MG63 (cell line): ENCODE measurements around the gene LENG8. TPM values are rescaled to one million over a fixed set of nuclear protein-coding genes. Genes with fewer than 3 reads are reported as not detected.
"Not testable (repeated sequence)": the region's sequence is repeated elsewhere in the genome, so short reads cannot be mapped to it uniquely, and the experiment has no call there.

Source experiments
- DNase-seq: peaks from one replicate; pipeline ENCODE4 v3.0.0-alpha.2; 2020
- H3K27me3 ChIP-seq: fragments of 250-450 bp; sonication (Bioruptor Pico); 2 replicates; pipeline ENCODE4 v1.5.1; 2020; ENCODE audit warnings: mild to moderate bottlenecking, moderate library complexity
- H3K36me3 ChIP-seq: fragments of 250-450 bp; sonication (Bioruptor Pico); 2 replicates; pipeline ENCODE4 v1.5.1; 2020; ENCODE audit warnings: mild to moderate bottlenecking, moderate library complexity
- H3K4me3 ChIP-seq: fragments of 250-450 bp; sonication (Bioruptor Pico); 2 replicates; pipeline ENCODE4 v1.5.1; 2020; ENCODE audit warnings: mild to moderate bottlenecking, moderate library complexity
- H3K9me3 ChIP-seq: fragments of 250-450 bp; sonication (Bioruptor Pico); 2 replicates; pipeline ENCODE4 v1.5.1; 2020; ENCODE audit warnings: mild to moderate bottlenecking, moderate library complexity
- total RNA-seq: library from RNA; depleted of rRNA; stranded (reverse); fragments of >200 nt; shearing (Covaris generic); gene quantifications from 2 replicates; pipeline ENCODE4 v1.2.3, GENCODE V29; 2014; ENCODE audit warnings: low replicate concordance

LENG8 gene
- total RNA-seq, 1 experiment from 2014 or later = 6.6 TPM

GRCh38 chr19:54432144-54432738, 16.8 kb upstream of the LENG8 start:
- Histone ChIP-seq H3K4me3 (no peak overlapping the region), H3K27me3 (peaks cover 51% of the 10 kb centered on the region), H3K36me3 (no peaks in the 10 kb centered on the region), H3K9me3 (no peaks in the 10 kb centered on the region)
- no peak for DNase-seq

GRCh38 chr19:54433697-54434096, 15.3 kb upstream of the LENG8 start:
- Histone ChIP-seq H3K4me3 (no peak overlapping the region), H3K9me3 (no peaks in the 10 kb centered on the region), H3K27me3 (peaks cover 48% of the 10 kb centered on the region), H3K36me3 (peaks cover 5% of the 10 kb centered on the region)
- DNase-seq = no peak

- no peak for DNase-seq
- Histone ChIP-seq H3K27me3 (peaks cover 47% of the 10 kb centered on the region), H3K9me3 (no peaks in the 10 kb centered on the region), H3K36me3 (peaks cover 5% of the 10 kb centered on the region), H3K4me3 (no peak overlapping the region)
These were observed 14.7 kb upstream of the LENG8 start for GRCh38 chr19:54434112-54434872.

GRCh38 chr19:54434873-54435214, 14.2 kb upstream of the LENG8 start:
- Histone ChIP-seq H3K9me3 (no peaks in the 10 kb centered on the region), H3K36me3 (peaks cover 5% of the 10 kb centered on the region), H3K27me3 (peaks cover 44% of the 10 kb centered on the region), H3K4me3 (no peak overlapping the region)
- DNase-seq = no peak

- Histone ChIP-seq H3K36me3 (peaks cover 6% of the 10 kb centered on the region), H3K9me3 (no peaks in the 10 kb centered on the region), H3K4me3 (no peak overlapping the region), H3K27me3 (peaks cover 38% of the 10 kb centered on the region)
- no peak for DNase-seq
These were observed 13.4 kb upstream of the LENG8 start for GRCh38 chr19:54435551-54436016.

GRCh38 chr19:54436031-54436523, 12.9 kb upstream of the LENG8 start:
- Histone ChIP-seq H3K27me3 (peaks cover 33% of the 10 kb centered on the region), H3K36me3 (peaks cover 11% of the 10 kb centered on the region), H3K9me3 (no peaks in the 10 kb centered on the region), H3K4me3 (no peak overlapping the region)
- DNase-seq = no peak

- no peak overlapping the region for H3K4me3 ChIP-seq
- no peak for DNase-seq
- peaks cover 11% of the 10 kb centered on the region for H3K36me3 ChIP-seq
- H3K9me3 ChIP-seq = no peaks in the 10 kb centered on the region
- peaks cover 28% of the 10 kb centered on the region for H3K27me3 ChIP-seq
These were observed 12.3 kb upstream of the LENG8 start for GRCh38 chr19:54436628-54437252.

- peak; percentile 41 for DNase-seq
- Histone ChIP-seq H3K4me3 (no peak overlapping the region), H3K36me3 (peaks cover 28% of the 10 kb centered on the region), H3K9me3 (no peaks in the 10 kb centered on the region), H3K27me3 (peaks cover 6% of the 10 kb centered on the region)
These were observed 9.7 kb upstream of the LENG8 start for GRCh38 chr19:54439174-54439851.

GRCh38 chr19:54440641-54441040, 8.4 kb upstream of the LENG8 start:
- Histone ChIP-seq H3K4me3 (no peak overlapping the region), H3K27me3 (no peaks in the 10 kb centered on the region), H3K36me3 (peaks cover 38% of the 10 kb centered on the region)

GRCh38 chr19:54444737-54445136, 4.3 kb upstream of the LENG8 start:
- Histone ChIP-seq H3K36me3 (peaks cover 51% of the 10 kb centered on the region), H3K4me3 (no peak overlapping the region), H3K27me3 (no peaks in the 10 kb centered on the region), H3K9me3 (no peaks in the 10 kb centered on the region)
- DNase-seq = no peak

More at GRCh38 chr19:54440641-54441040, 8.4 kb upstream of the LENG8 start:
- no peak for DNase-seq
- no peaks in the 10 kb centered on the region for H3K9me3 ChIP-seq

GRCh38 chr19:54446349-54446748, 2.6 kb upstream of the LENG8 start:
- not testable (repeated sequence) for H3K4me3 ChIP-seq, DNase-seq, H3K9me3 ChIP-seq, H3K27me3 ChIP-seq
- peaks cover 59% of the 10 kb centered on the region for H3K36me3 ChIP-seq

- peak; percentile 66 for DNase-seq
- Histone ChIP-seq H3K4me3 (peak overlapping the region; percentile 82), H3K9me3 (no peaks in the 10 kb centered on the region), H3K36me3 (peaks cover 71% of the 10 kb centered on the region), H3K27me3 (no peaks in the 10 kb centered on the region)
These were observed 792 bp upstream of the LENG8 start for GRCh38 chr19:54448040-54448773.

- Histone ChIP-seq H3K4me3 (peak overlapping the region; percentile 82), H3K36me3 (peaks cover 75% of the 10 kb centered on the region), H3K9me3 (no peaks in the 10 kb centered on the region), H3K27me3 (no peaks in the 10 kb centered on the region)
- DNase-seq = no peak
These were observed 686 bp downstream of the LENG8 start for GRCh38 chr19:54449701-54450069.

- Histone ChIP-seq H3K4me3 (peak overlapping the region; percentile 3; the same call in 1 of the 2 replicates), H3K36me3 (peaks cover 79% of the 10 kb centered on the region)
These were observed 2.4 kb downstream of the LENG8 start for GRCh38 chr19:54451331-54451871.

GRCh38 chr19:54451997-54452396, 3.0 kb downstream of the LENG8 start:
- Histone ChIP-seq H3K36me3 (peaks cover 79% of the 10 kb centered on the region), H3K4me3 (no peak overlapping the region), H3K9me3 (no peaks in the 10 kb centered on the region), H3K27me3 (no peaks in the 10 kb centered on the region)
- no peak for DNase-seq

More at GRCh38 chr19:54451331-54451871, 2.4 kb downstream of the LENG8 start:
- DNase-seq = no peak
- no peaks in the 10 kb centered on the region for H3K27me3 ChIP-seq
- no peaks in the 10 kb centered on the region for H3K9me3 ChIP-seq

GRCh38 chr19:54452626-54453025, 3.6 kb downstream of the LENG8 start:
- no peak for DNase-seq
- H3K36me3 ChIP-seq = peaks cover 81% of the 10 kb centered on the region
- H3K9me3 ChIP-seq = no peaks in the 10 kb centered on the region
- no peak overlapping the region for H3K4me3 ChIP-seq
- H3K27me3 ChIP-seq = no peaks in the 10 kb centered on the region
